LNCAP (cell line): ENCODE results near the gene ARMC2.

Source experiments
- TF ChIP-seq, protein P1 (sequence below): fragments of 450-650 bp; IDR thresholded peaks from 2 replicates; pipeline ENCODE4 v1.5.1; 2017; ENCODE audit warnings: mild to moderate bottlenecking

The ARMC2 gene

DNA sequence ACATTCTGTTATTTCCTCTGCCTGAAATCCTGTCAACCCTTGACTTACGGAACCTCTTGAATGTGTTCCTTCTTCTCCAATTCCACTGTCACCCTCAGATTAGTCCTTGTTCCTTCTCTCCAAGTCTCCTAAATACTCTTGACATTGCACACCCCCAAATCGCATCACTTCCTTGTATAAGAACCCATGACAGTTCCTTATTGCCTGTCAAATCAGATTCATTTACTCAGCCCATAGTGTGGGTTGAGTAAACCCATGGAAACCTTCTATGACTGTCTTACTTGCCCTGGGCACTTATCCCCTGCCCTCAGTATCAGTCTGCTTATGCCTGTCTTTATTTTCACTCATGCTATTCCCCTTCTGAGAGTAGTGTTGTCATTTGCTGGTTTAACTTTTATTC lies 40.5 kb downstream of the ARMC2 start:
- TF ChIP-seq, protein P1, sequence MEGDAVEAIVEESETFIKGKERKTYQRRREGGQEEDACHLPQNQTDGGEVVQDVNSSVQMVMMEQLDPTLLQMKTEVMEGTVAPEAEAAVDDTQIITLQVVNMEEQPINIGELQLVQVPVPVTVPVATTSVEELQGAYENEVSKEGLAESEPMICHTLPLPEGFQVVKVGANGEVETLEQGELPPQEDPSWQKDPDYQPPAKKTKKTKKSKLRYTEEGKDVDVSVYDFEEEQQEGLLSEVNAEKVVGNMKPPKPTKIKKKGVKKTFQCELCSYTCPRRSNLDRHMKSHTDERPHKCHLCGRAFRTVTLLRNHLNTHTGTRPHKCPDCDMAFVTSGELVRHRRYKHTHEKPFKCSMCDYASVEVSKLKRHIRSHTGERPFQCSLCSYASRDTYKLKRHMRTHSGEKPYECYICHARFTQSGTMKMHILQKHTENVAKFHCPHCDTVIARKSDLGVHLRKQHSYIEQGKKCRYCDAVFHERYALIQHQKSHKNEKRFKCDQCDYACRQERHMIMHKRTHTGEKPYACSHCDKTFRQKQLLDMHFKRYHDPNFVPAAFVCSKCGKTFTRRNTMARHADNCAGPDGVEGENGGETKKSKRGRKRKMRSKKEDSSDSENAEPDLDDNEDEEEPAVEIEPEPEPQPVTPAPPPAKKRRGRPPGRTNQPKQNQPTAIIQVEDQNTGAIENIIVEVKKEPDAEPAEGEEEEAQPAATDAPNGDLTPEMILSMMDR: no peak

DNA sequence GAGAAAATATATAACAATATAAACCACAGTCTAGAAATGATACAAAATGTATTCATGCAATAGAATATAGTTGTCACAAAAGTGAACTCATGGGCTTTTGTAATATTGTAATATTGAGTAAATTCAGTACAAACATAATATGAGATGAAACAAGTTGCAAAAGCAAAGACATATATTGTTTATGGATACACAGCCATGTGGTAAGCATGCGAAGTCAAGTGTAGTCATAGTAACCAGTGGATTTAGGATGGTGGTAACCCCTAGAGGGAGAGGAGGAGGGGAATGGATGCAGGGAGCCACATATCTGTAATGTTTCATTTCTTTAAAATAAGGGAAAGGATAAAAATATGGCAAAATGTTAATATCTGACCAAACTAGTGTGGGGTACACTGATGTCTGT lies 47.3 kb downstream of the ARMC2 start:
- TF ChIP-seq, protein P1: no peak

DNA sequence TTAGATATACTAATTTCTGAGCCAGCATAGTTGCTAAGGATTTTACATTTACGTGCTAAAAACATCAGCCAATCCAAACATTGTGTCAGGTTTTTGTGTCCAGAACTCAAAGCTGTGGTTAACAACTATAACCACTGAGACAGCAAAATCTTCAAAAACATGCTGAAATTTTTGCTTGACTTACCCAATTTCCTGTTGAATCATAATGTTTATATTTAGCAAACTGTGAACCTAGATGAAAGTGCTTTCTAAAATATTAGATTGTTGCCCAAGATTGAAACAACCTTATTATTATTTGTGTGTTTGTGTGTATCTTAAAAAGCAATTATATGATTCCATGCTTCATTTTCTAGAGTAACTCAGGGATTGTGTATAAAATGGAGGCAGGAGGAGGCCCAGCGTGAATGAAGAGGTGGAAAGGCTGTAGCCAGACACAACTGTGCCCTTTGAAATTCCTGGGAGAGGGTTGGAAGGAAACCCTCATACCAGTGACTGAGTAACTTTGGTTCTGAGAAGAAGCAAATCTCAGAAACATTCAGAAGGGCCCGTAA lies 48.0 kb downstream of the ARMC2 start:
- TF ChIP-seq, protein P1: no peak

DNA sequence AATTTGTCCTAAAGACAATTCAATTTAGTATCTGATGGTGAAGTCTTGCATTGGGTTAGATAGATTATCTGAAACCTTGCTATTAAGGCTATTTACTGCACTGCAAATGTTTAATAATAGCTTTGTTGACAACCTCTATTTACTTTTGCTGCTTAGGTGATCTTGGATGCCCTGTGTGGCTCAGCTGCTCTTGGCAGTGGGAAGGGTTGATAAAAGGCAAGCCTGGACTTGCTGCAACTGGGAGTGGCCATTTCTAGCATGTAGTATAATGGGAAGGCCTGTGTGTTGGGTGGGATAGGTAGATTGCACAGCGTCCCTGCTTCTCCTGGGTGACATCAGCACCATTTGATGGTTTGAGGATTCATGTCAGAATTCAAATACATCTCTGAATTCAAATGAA lies 49.1 kb downstream of the ARMC2 start:
- TF ChIP-seq, protein P1: no peak

DNA sequence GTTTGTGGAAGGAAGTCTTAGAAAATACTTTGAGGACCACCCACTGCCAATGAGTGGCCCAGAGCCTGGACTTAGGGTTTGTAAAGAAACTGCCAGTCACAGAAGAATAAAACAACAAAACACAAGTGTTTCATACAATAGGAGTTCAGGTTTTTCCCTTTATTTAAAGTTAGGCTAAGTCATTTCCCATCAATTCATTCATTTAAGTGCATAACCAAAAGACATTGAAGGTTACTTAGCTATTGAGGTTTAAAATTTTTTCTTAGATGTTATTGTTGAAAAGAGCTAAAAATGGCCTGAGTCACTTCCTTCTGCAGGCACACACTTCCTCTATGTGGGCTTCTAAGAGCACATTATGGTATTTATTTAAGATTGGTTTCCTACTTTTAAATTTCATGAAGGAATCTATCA lies 54.2 kb downstream of the ARMC2 start:
- TF ChIP-seq, protein P1: no peak

DNA sequence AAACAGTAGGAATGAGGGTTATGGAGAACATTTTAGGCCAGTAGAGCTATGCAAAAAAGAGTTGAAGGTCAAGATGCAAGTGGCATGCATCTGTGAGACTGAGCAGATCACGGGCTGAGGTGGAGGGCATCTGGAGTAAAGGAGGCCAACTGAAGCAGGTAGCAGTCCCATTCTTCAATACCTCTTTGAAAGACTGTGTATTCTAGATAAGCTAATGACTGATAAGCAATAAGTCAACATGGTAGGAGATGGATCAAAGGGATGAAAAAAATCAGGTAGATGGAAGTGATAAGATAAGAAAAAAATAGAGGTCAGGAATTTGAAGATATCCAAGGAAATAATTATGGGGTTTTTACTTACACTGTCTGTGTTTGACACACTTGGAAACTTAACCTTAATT lies 55.6 kb downstream of the ARMC2 start:
- TF ChIP-seq, protein P1: no peak

DNA sequence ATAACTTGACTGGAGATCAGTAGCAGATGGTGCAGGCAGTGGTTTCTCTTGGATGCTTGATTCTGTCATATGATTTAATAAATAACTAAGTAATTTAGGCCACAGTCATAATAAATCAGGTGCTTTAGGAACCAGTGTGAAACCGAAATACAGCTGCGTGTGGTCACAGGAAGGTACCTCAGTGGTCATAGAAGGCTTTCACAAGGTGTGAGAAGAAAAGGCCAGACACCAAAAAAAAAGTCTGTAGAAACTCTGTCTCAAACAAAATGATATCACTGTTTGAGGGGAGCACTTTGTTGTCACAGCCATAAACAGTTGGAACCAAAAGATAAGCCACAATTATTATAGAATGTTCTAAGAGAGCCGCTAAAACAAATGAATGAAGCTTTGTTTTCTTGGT lies 56.5 kb downstream of the ARMC2 start:
- TF ChIP-seq, protein P1: no peak
